ENCODE data around the gene EGFLAM.
"Not testable (repeated sequence)": the region's sequence is repeated elsewhere in the genome, so short reads cannot be mapped to it uniquely, and the experiment has no call there.

EGFLAM gene

DNA sequence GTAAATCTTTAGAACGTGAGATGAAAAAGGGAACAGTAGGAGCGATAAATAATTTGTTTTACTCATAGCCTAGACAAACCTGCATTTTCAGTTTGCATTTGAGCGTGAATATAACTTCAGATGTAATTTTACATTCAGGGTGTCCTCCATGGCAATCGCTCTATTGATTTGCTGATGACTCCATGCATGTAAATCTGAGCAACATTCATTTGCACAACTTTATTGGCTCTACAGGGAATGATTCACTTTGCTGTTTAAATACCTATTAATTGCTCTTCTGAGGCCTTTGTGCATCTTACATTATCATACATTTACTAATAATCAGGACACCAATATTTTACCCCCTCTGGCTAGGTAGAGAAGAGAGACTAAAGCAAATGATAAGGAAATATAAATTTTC, 122.2 kb downstream of the EGFLAM start:
- DNase-seq: no peak

DNA sequence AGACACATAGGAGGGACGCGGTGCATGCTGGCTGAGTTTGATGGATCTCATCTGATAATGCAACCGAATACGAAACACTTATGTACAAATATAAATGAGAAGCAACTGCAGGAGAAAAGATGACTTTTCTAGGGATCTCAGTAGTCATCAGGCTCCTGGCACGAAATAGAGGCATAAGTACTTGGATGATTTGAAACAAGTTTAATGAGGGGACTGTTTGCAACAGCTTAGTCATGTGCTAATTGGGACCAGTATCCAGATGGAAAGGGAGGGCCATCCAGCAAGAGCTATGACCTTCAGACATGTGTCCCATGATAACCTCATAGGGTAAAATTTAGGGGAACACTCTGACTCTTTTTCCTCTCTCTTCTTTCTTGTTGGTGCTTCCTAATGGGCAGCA, 123.0 kb downstream of the EGFLAM start:
- no peak for DNase-seq

DNA sequence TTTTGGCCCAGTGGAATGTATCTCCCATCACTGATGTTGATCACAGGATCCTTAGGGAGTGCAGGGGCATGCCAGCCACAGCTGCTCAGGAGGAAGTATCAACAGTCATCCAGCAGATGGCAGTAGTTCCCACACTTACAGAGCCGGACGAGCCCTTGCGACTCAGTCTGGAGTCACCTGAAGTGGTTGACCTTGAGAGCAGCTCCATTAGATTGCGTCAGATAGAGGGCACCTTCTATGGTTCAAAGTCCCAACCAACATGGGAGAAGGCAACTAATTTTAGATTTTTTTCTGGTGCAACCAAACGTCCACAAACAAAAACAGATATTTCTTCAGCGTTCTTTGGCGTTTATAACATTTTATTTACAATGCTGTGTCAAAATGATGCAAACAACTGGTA, 124.5 kb downstream of the EGFLAM start:
- DNase-seq: peak; percentile 93

DNA sequence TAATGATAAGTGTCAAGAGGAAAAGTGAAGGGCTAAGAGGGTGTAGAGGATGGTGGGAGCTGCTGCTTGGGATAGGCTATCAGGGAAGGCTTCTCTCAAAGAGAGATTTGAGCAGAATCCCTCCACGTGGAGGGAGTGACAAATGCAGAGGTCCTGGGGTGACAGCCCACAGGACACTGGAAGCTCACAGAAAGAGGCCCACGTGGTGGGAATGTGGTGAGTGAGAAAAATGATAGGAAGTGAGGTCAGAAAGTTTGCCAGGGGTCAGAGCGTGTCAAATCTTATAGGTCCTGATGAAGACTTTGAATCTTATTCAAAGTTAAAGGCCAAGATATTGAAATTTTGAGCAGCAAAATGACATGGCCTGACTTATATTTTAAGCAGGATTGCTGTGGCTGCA, 125.3 kb downstream of the EGFLAM start:
- DNase-seq: no peak

DNA sequence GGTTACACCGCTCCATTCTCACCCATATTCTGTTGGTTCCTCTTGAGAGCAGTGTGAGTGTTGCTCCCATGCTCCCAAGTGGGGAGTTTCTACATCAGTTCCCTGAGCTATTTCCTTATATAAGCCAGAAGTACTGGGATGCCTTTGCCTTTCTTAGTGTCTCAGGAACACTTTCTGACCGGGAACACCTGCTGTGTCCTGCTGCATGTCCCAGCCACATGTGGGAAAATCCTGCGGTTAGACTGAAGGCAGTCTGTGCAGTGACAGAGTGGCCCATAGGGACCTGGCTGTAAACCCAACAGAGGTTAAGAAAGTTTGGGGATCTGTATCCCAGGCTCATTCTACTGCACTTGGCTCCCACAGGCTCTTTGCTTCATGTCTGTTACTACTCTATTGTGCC, 126.0 kb downstream of the EGFLAM start:
- no peak for DNase-seq

DNA sequence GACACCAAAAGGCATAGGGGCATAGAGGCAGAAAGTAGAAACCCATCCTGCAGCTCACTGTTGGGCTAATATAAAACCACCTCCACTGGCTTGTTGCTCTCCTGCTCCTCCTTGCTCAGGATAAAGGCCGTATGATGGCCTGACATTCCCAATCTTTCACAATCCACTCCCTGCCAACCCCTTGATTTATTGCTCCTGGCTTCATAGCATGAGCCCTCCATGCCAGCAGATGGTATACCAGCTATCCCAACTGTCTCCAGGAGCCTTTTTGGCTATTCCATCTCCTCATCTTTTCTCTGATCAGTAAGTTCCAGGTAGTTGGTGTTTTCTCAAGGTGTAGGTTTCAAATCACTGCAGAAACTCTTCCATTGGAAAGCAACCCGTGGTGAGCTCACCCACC, 128.8 kb downstream of the EGFLAM start:
- no peak for DNase-seq

DNA sequence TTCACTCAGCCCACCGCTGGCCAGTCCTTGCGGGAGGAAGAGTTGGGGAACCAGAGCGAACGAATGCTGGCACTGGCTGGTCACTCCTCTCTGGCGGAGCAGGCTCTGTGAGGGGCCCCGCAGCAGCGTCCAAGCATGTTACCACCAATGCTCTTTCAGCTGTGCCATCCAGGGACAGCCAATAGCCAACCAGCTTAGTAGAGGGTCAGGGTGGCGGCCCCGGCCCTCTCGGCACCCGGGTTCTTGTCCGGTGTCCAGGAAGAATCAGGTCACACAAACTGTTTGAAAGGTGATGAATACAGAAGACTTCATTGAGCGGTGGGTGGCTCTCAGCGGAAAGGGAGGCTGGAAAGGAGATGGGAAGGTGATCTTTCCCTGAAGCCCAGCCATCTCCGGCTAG, 135.3 kb downstream of the EGFLAM start:
- DNase-seq: no peak

DNA sequence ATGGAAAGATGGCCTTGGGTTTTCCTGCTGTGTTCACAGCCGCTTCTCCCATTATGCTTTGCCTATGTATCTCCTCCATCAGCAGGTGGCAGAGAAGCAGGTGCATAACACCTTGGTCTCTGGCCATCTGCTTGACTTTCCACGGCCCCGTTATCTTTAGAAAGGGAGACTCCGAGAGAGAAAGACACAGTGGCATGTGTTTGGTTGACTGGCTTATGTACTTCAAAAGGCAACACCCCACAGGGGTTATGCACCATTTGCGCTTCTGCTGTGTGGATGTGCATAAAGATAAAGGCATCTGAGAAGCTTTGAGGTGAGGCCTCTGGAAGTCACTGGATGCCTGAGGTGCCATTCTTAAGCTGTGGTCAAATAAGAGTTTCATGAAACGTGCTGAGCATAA, 138.4 kb downstream of the EGFLAM start:
- no peak for DNase-seq

DNA sequence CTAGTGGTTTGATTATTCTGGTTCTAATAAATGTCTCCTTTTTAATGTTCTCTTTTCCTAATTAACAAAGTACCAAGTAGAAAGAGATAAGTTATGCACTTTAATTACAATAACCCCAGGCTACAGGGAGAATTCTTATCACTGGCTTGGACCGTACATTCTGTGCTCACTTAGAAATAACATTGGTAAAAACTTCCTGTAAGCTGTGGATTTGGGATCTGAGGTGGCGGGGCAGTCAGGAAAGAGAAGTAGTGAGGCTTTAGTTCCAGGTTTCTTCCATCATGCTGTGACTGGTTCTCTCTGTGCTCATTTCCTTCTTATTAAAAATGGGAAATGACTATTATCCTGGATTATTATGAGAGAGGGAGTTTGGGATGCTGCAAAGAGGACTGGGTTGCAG, 142.0 kb downstream of the EGFLAM start:
- no peak for DNase-seq

DNA sequence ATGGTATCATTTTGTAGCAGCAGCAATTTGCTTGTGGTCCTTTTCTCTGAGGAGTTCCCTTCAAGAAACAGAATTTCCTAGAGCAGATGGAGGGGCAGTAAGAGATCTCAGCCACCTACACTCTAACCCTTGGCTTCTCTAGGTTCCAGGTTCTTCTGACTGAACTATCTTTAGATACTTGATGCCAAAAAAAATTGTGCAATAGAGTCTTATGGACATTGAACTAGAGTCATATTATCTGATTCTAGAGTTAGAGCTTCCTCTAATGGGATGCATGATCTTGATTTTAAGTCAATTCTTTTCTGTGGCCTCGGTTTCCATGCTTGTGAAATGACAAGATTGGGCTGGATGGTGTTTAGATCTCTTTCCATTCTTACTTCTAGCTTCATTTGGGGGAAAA, 142.8 kb downstream of the EGFLAM start:
- DNase-seq: no peak

DNA sequence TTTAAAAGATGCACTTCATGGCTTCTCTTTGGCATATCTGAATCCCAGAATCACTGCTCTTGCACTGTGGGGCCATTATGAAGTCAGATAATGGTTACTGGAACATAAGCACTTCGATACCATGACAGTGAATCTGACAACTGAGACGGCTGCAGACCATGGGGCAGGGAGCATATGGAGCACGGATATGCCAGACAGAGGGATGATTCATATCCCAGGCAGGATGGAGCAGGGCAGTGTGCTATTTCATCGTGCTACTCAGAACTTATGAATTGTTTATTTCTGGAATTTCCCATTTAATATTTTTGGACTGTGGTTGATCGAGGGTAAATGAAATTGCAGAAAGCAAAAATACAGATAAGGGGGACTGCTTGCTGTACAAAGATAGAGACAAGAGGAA, 145.0 kb downstream of the EGFLAM start:
- no peak for DNase-seq

DNA sequence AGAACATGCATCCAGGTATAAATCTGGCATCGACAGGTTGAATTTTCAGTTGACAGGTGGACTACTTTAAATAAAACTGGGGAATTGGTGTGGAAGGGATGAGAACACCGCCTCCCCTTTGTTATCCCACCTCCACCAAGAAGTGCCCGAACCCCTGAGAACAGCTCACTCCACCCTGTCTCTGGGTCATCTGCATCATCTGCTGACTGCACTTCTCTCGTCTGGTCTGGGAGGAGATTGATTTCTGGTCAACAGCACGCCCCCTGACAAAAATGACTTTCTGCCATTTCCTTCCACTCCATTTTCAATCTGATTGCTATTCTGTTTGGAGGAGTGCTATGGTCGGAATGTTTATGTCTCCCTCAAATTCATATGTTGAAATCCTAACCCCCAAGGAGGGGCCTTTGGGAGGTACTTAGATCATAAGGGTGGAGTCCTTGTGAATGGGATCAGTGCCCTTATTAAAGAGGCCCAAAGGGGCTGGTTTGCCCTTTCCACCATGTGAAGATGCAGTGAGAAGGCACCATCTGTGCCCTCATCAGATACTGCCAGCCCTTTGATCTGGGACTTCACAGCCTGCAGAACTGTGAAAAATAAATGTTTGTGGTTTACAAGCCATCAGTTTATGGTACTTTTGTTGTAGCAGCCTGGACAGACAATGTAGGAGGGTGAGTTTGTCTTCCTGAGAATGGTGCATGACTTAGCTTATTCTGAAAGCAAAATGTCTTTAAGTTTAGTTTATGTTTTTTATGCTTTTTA, 145.7 kb downstream of the EGFLAM start:
- DNase-seq: no peak

DNA sequence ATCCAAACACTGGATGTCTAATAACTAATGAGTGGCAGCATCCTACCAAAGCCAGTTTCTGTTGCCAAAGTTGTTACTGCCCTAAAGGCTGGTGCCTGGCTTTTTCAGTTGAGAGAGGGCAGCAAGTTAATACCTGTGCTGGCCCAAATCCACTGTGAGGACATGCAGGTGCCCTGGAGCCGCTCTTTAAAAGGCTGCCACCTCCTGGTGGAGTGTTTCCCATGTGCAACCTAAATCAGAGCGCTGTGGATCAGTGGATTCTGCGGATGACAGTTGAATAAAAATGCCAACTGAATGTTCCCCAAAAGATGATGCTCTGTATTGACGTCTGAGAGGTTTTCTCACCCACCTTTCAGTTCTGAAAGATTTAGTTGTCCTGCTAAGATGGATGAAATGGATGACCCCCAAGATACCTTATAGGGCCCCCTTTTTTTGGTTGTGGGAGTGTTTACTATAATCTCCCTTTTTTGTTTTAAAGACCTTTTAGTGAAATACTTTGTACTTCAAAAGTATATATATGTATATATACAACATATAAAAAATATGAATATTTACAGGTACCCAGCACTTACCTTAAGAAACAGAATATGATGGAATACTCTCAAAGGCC, 146.4 kb downstream of the EGFLAM start:
- DNase-seq: no peak

DNA sequence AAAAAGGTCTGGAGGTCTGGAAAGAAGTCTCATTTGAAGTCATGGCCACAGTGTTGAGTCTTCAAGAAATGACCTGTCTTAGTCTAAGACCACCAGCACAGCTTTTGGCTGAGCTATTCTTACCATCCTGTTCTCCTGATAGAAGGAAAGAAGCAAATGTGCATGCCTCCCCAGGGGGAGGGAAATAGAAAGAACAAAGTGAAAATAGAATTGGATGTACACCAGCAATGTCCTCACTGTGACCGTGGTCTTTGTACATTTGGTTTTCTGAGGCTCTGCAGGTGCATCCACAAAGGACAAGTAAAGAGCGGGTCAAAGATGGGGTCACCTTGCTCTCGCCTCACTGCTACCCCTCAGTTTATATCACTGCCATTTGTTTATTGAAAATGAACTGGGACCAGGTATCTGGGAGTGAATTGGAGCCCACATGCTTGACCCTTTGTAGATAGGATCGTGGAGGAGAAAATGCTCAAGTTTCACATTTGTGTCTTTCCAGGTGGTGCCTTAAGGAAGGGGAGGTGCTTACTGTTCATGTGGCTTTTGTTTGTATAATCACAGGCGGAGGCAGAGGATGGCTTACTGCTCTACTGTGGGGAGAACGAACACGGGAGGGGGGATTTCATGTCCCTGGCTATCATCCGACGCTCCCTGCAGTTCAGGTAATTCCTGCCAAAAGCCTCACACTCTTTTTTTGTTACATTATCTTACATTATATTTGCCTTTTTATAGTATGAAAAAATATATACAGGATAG, 150.3 kb downstream of the EGFLAM start:
- DNase-seq: no peak

DNA sequence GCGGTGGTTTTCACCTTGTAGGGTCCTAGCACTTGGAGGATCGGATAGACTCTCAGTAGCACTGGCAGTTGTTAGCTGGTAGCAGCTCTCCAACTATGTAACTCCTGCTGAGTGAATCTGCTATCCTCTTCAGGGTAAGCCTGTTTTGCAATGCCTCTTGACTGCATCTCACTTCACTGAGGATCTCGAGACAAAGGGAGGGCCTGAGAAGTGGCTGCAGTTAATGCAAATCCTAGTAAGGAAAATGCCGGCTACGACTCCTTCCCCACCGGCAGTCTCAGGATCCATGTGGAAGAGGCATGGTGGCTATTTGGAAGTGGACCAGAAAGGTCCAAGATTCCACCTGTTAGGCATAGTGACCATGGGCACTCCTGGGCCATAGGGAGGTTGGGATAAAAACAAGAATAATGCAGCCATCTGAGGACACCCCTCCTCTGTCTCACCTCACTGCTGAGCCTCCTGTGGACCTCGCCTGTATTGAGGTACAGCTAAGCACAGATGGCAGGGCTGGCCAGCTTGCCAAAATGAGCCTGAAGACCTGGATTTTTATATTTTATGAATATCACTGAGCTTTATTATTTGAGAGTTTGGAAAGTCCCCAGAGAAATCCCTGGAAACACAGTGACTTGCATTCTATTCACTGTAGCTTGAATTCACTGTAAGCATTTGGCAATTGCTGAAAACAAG, 152.1 kb downstream of the EGFLAM start:
- no peak for DNase-seq

DNA sequence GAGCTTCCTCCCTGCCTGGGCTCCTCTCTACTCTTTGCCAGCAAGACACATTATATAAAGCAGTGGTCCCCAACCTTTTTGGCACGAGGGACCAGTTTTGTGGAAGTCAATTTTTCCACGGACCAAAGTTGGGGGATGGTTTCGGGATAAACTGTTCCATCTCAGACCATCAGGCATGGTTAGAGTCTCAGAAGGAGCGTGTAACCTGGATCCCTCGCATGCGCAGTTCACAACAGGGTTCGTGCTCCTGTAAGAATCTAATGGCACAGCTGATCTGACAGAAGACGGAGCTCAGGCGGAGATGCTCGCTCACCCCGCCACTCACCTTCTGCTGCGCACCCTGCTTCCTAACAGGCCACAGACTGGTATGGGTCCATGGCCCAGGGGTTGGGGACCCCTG, 155.3 kb downstream of the EGFLAM start:
- no peak for DNase-seq

DNA sequence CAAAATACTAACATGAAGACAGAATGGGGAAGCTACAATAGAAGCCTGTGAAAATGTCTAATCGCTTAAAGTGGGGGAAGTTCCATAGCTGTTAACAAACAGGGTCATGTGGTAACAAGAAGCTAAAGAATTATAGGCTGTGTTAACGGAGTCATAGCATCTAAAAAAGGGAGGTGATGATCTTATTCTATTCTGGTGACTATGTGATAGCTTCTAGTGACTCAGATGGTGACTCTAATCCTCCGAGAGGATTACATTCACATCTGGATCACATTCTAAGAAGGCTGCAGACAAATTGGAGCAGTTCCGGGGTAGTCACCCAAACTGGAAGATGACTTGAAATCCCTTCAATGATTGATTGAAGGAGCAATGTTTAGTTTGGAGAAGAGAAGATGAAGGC, 156.0 kb downstream of the EGFLAM start:
- DNase-seq: no peak

DNA sequence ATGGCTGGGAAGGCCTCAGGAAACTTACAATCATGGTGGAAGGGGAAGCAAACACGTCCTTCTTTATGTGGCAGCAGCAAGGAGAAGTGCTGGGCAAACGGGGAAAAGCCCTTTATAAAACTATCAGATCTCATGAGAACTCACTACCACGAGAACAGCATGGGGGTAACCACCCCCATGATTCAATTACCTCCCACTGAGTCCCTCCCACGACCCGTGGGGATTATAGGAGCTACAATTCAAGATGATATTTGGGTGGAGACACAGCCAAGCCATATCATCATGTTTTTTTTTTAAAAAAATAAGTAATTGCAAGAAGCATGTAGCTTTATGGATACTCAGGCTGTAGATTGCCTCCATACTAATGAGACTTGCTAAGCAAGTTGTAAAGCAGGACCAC, 157.4 kb downstream of the EGFLAM start:
- DNase-seq: not testable (repeated sequence)

DNA sequence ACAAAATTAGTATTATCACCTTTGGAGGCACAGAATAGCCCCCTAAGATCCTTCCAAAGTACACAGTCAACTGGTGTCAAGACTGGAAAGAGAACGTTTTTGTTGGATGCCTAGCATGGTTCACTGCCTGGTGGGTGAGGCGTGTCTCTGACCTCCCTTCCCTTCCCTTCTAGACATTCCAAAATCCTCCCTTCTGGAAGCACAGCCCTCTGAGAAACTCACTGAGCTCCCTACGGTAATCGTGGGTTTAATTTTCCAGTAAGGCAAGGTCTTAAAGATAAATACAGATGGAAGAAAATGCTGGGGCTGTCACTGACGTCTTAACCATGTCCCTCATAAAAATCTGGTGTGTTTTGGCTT, 159.3 kb downstream of the EGFLAM start:
- no peak for DNase-seq

DNA sequence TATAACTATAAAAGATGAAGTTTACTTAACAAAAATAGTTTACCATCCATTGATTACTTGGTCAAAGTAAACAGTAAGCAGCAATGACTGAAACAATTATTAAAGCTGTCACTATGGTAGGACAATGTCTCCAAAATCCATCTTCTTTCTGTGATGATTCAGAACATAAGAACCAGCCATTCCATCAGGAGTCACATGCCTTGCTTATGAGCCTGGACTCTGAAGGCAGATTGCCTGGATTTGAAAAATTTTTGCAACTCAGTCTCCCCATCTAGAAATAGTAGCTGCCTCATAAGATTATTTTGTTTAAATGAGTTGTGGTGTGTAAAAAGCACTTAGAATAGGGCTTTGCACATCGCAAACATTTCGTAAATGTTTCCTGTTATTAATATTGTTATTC, 161.9 kb downstream of the EGFLAM start:
- DNase-seq: no peak

DNA sequence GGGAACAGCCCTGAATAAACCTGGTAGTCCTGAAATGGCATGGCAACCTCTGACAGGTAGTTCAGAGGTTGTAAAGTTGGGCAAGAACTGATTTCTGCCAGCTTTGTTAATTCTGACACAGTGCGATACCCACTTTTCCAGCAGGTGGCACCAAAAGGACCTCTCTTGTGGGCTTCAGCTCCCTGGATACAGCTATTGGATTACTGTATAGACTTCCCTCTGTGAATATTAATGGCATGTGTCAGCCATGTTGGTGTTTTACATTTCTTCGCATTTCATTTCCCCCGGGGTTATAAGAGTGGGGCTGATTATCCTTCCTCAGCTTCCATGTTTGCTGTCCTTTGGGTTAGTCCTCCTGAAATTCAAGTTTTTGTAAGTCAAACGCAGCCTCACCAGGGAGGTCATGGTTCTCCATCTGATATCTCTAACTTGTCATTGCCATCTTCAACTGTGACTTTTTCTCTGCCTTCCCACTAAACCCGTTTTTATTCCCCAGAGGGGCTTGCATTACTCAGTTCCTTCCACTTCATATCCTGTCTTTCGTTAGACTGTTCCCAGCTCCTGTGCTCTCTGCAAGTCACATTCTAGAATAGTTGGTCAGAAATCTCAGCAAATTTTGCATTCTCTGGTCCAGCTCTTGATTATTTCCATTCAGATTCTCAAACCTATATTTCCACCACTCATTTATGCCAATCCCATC, 162.5 kb downstream of the EGFLAM start:
- peak; percentile 87 for DNase-seq

DNA sequence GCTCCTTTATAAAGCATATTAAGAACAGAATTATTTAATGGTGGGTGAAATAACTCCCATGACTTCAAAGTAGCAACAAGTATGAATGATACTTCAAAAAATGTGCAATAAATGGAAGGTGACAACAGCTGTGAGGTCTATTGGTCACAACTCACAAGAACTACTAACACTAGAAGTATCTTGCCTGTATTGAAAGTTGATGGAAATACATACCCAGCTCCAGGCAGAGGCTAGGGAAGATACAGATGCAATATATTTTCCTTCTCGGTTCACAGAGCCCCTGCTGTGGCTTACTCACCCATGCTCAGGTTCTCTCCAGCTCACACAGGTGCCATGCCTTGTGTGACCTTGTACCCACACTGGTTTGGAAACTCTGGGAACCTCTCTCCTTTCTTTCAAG, 164.3 kb downstream of the EGFLAM start:
- DNase-seq: no peak

All from NCI-H510A treated with DMSO at 0.1 percent for 48 hours (cell line).